ENCODE results near the gene PHYKPL.

GRCh38 chr5:178231539-178232123 lies 971 bp downstream of the PHYKPL start:
- TF ChIP-seq FOXP2 (optimal IDR thresholded peaks at IDR 0.05; ENCODE audit: borderline replicate concordance, extremely low read depth, extremely low read length, insufficient read depth) (no peak), REST (IDR thresholded peaks at IDR 0.05; ENCODE audit: insufficient read depth in 1 of 2, low read depth in 2 of 2, low read length in 2 of 2) (no peak), TAF1 (IDR thresholded peaks at IDR 0.05; ENCODE audit: borderline replicate concordance, insufficient read depth, low read length) (no peak)

Measured in PFSK-1 (cell line).